Measurements from ENCODE around the gene SNX5.

DNA sequence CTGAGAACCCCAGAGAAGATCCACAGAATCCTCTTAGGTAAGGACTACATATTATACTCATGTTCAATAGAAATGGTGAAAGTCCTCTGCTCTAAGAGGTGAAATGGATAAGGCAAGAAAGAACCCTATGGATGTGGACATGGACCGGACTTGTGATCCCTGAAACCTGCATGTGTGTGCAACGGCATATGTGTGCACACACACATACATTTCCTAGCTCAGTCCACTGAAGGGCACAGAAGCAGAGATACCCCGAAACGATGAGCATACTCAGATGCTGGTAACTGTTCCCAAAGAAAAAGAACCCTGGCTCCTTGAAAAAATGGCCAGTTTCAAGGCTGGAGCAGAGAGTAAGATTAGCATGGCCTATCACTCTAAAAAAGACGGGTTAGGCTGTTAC, 22.6 kb downstream of the SNX5 start:
- TF ChIP-seq POLR2AphosphoS5 (IDR thresholded peaks at IDR 0.05; ENCODE audit: low read depth, low read length) (no peak), CEBPB (IDR thresholded peaks at IDR 0.05; ENCODE audit: low read depth, low read length) (no peak), EZH2 (IDR thresholded peaks at IDR 0.05; ENCODE audit: low read depth, low read length, severe bottlenecking) (no peak), RNF2 (IDR thresholded peaks at IDR 0.05; ENCODE audit: borderline replicate concordance, low read depth, low read length, missing control alignments, poor library complexity, severe bottlenecking) (no peak), BRCA1 (IDR thresholded peaks at IDR 0.05; ENCODE audit: low read depth, low read length) (no peak), TAF1 (IDR thresholded peaks at IDR 0.05; ENCODE audit: low read depth, low read length) (no peak), JUN (IDR thresholded peaks at IDR 0.05; ENCODE audit: low read depth, low read length) (no peak), CHD2 (IDR thresholded peaks at IDR 0.05; ENCODE audit: low read length) (no peak), SIN3A (conservative IDR thresholded peaks at IDR 0.05 in 1 of 2, IDR thresholded peaks at IDR 0.05 in 1 of 2; ENCODE audit: low read depth in 1 of 2, low read length in 2 of 2) (no peak)
- TF ChIP-seq, protein P1, sequence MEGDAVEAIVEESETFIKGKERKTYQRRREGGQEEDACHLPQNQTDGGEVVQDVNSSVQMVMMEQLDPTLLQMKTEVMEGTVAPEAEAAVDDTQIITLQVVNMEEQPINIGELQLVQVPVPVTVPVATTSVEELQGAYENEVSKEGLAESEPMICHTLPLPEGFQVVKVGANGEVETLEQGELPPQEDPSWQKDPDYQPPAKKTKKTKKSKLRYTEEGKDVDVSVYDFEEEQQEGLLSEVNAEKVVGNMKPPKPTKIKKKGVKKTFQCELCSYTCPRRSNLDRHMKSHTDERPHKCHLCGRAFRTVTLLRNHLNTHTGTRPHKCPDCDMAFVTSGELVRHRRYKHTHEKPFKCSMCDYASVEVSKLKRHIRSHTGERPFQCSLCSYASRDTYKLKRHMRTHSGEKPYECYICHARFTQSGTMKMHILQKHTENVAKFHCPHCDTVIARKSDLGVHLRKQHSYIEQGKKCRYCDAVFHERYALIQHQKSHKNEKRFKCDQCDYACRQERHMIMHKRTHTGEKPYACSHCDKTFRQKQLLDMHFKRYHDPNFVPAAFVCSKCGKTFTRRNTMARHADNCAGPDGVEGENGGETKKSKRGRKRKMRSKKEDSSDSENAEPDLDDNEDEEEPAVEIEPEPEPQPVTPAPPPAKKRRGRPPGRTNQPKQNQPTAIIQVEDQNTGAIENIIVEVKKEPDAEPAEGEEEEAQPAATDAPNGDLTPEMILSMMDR (IDR thresholded peaks at IDR 0.05; ENCODE audit: control extremely low read depth in 1 of 3, insufficient read depth in 1 of 3, low read depth in 1 of 3, low read length in 3 of 3), result no peak
